SU-DHL-6 (cell line): ENCODE results near the gene ARHGDIA.

Experiments
- H2AFZ ChIP-seq: fragments of 200-600 bp; sonication (generic); 2 replicates; pipeline ENCODE4 v1.6.1; 2014; ENCODE audit warnings: low read depth, mild to moderate bottlenecking, moderate library complexity, mixed read lengths, antibody characterized with exemption, low read length; ENCODE audit not compliant: severe bottlenecking
- H3F3A ChIP-seq: fragments of 200-600 bp; shearing (Covaris generic); 2 replicates; pipeline ENCODE4 v1.6.0; 2016; ENCODE audit warnings: antibody characterized with exemption, mild to moderate bottlenecking; ENCODE audit not compliant: insufficient read depth
- H3K27ac ChIP-seq: fragments of 200-600 bp; sonication (generic); 2 replicates; pipeline ENCODE4 v1.5.1; 2016; ENCODE audit warnings: low read depth, mild to moderate bottlenecking, low read length, moderate library complexity, mixed read lengths
- H3K27me3 ChIP-seq: fragments of 200-600 bp; sonication (generic), shearing (Covaris generic); 2 replicates; pipeline ENCODE4 v1.6.0; 2014; ENCODE audit warnings: mild to moderate bottlenecking, low read length
- H3K36me3 ChIP-seq: fragments of 200-600 bp; sonication (generic); 2 replicates; pipeline ENCODE4 v1.6.1; 2014; ENCODE audit warnings: mild to moderate bottlenecking, low read length, mixed read lengths
- H3K4me2 ChIP-seq: fragments of 300-600, 200-600 bp; shearing (Covaris generic), sonication (generic); 2 replicates; pipeline ENCODE4 v1.6.0; 2014; ENCODE audit warnings: low read length, low read depth, mild to moderate bottlenecking; ENCODE audit not compliant: poor library complexity, severe bottlenecking
- H3K4me3 ChIP-seq: fragments of 200-600 bp; sonication (generic); 2 replicates; pipeline ENCODE4 v1.5.1; 2014; ENCODE audit warnings: antibody characterized with exemption, low read length, mild to moderate bottlenecking, mixed read lengths; ENCODE audit not compliant: insufficient read depth, poor library complexity, severe bottlenecking
- H3K79me2 ChIP-seq: fragments of 200-600 bp; sonication (generic); 2 replicates; pipeline ENCODE4 v1.6.1; 2014; ENCODE audit warnings: mild to moderate bottlenecking, low read length, moderate library complexity; ENCODE audit not compliant: insufficient read depth
- H3K9ac ChIP-seq: fragments of 200-600 bp; sonication (generic); 2 replicates; pipeline ENCODE4 v1.7.0; 2014; ENCODE audit warnings: mild to moderate bottlenecking, low read length
- H3K9me2 ChIP-seq: fragments of 200-600 bp; sonication (generic); replicated peaks from 2 replicates; pipeline ENCODE4 v1.6.1; 2014; ENCODE audit warnings: low read length; ENCODE audit not compliant: insufficient read depth
- H3K9me3 ChIP-seq: fragments of 200-600 bp; sonication (generic); 2 replicates; pipeline ENCODE4 v1.6.1; 2014; ENCODE audit warnings: low read length, mixed read lengths; ENCODE audit not compliant: insufficient read depth
- H4K20me1 ChIP-seq: fragments of 200-600 bp; sonication (generic); 2 replicates; pipeline ENCODE4 v1.6.1; 2014; ENCODE audit warnings: low read depth, mild to moderate bottlenecking, antibody characterized with exemption, low read length, moderate library complexity, mixed read lengths
- CTCF ChIP-seq: fragments of 200-600 bp; sonication (generic); IDR thresholded peaks from one replicate; pipeline ENCODE4 v1.5.1; 2017; ENCODE audit warnings: antibody characterized with exemption, mild to moderate bottlenecking, low read length, moderate library complexity; ENCODE audit not compliant: insufficient read depth, poor library complexity, severe bottlenecking
- EZH2phosphoT487 ChIP-seq: fragments of 200-600 bp; sonication (generic), shearing (Covaris generic); conservative IDR thresholded peaks from 2 replicates; pipeline ENCODE4 v1.6.1; 2018; ENCODE audit warnings: mild to moderate bottlenecking, antibody characterized with exemption, low read length, moderate library complexity, mixed read lengths

Gene ARHGDIA

GRCh38 chr17:81824595-81824994 is 46.5 kb downstream of the ARHGDIA start:
- TF ChIP-seq EZH2phosphoT487 (no peak), CTCF (no peak)

GRCh38 chr17:81823820-81824550 is 47.2 kb downstream of the ARHGDIA start:
- no peaks in the 10 kb centered on the region for H3K9me3 ChIP-seq
- H3K36me3 ChIP-seq, result no peaks in the 10 kb centered on the region
- no peak overlapping the region for H3K9ac ChIP-seq
- H3K27me3 ChIP-seq, result no peaks in the 10 kb centered on the region
- H4K20me1 ChIP-seq, result no peaks in the 10 kb centered on the region
- no peaks in the 10 kb centered on the region for H3K79me2 ChIP-seq
- no peak overlapping the region for H3K27ac ChIP-seq
- TF ChIP-seq CTCF (no peak), EZH2phosphoT487 (no peak)
- H3F3A ChIP-seq, result no peaks in the 10 kb centered on the region
- no peak overlapping the region for H3K4me2 ChIP-seq
- H2AFZ ChIP-seq, result no peak overlapping the region
- H3K4me3 ChIP-seq, result no peak overlapping the region
- H3K9me2 ChIP-seq, result no peaks in the 10 kb centered on the region

More at GRCh38 chr17:81824595-81824994, 46.5 kb downstream of the ARHGDIA start:
- no peak overlapping the region for H3K27ac ChIP-seq
- no peak overlapping the region for H2AFZ ChIP-seq
- H4K20me1 ChIP-seq, result no peaks in the 10 kb centered on the region
- H3K9ac ChIP-seq, result no peak overlapping the region
- H3K79me2 ChIP-seq, result no peaks in the 10 kb centered on the region
- no peaks in the 10 kb centered on the region for H3F3A ChIP-seq
- no peaks in the 10 kb centered on the region for H3K9me3 ChIP-seq
- no peak overlapping the region for H3K4me3 ChIP-seq
- H3K9me2 ChIP-seq, result no peaks in the 10 kb centered on the region
- H3K27me3 ChIP-seq, result no peaks in the 10 kb centered on the region
- no peaks in the 10 kb centered on the region for H3K36me3 ChIP-seq
- no peak overlapping the region for H3K4me2 ChIP-seq

GRCh38 chr17:81822996-81823819 is 47.9 kb downstream of the ARHGDIA start:
- no peaks in the 10 kb centered on the region for H3K9me2 ChIP-seq
- no peak overlapping the region for H3K4me3 ChIP-seq
- H3K4me2 ChIP-seq, result no peak overlapping the region
- no peak overlapping the region for H3K9ac ChIP-seq
- no peak overlapping the region for H3K27ac ChIP-seq
- no peaks in the 10 kb centered on the region for H3K79me2 ChIP-seq
- no peaks in the 10 kb centered on the region for H4K20me1 ChIP-seq
- H3K27me3 ChIP-seq, result no peaks in the 10 kb centered on the region
- no peaks in the 10 kb centered on the region for H3K9me3 ChIP-seq
- no peak overlapping the region for H2AFZ ChIP-seq
- no peaks in the 10 kb centered on the region for H3K36me3 ChIP-seq
- no peak for TF ChIP-seq CTCF
- no peak for TF ChIP-seq EZH2phosphoT487
- H3F3A ChIP-seq, result no peaks in the 10 kb centered on the region
